ENCODE results near the gene LGALS9.

DNA sequence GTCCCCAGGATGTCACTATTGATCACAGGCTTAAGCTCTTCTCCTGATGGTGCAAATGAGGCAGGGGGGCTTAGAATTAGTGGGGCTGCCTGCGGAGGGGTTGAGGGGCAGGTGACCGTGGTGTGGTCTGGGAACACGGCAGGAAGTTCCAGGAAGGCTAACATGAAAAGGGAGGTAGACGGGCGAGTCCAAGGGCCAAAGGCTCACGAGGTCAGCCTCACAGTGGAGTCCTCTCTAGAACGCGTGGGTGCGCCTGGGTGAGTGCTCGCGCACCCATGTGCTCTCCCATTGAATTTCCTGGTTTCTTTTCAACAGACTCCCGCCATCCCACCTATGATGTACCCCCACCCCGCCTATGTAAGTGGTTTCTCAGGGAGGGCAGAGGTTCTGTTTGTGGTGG, 15.2 kb downstream of the LGALS9 start:
- TF ChIP-seq EZH2phosphoT487 (IDR thresholded peaks at IDR 0.05; ENCODE audit: insufficient read depth, low read depth) (no peak), EZH2 (IDR thresholded peaks at IDR 0.05; ENCODE audit: insufficient read depth, poor library complexity, severe bottlenecking) (no peak)
